IPS-NIHi7 (cell line): ENCODE measurements around the gene AP3B1.

ENCODE experiments used
- DNase-seq: peaks from one replicate; pipeline ENCODE4 v3.0.0; 2012; ENCODE audit warnings: mixed read lengths; ENCODE audit errors: extremely low spot score

AP3B1 gene, protein sequence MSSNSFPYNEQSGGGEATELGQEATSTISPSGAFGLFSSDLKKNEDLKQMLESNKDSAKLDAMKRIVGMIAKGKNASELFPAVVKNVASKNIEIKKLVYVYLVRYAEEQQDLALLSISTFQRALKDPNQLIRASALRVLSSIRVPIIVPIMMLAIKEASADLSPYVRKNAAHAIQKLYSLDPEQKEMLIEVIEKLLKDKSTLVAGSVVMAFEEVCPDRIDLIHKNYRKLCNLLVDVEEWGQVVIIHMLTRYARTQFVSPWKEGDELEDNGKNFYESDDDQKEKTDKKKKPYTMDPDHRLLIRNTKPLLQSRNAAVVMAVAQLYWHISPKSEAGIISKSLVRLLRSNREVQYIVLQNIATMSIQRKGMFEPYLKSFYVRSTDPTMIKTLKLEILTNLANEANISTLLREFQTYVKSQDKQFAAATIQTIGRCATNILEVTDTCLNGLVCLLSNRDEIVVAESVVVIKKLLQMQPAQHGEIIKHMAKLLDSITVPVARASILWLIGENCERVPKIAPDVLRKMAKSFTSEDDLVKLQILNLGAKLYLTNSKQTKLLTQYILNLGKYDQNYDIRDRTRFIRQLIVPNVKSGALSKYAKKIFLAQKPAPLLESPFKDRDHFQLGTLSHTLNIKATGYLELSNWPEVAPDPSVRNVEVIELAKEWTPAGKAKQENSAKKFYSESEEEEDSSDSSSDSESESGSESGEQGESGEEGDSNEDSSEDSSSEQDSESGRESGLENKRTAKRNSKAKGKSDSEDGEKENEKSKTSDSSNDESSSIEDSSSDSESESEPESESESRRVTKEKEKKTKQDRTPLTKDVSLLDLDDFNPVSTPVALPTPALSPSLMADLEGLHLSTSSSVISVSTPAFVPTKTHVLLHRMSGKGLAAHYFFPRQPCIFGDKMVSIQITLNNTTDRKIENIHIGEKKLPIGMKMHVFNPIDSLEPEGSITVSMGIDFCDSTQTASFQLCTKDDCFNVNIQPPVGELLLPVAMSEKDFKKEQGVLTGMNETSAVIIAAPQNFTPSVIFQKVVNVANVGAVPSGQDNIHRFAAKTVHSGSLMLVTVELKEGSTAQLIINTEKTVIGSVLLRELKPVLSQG

DNA sequence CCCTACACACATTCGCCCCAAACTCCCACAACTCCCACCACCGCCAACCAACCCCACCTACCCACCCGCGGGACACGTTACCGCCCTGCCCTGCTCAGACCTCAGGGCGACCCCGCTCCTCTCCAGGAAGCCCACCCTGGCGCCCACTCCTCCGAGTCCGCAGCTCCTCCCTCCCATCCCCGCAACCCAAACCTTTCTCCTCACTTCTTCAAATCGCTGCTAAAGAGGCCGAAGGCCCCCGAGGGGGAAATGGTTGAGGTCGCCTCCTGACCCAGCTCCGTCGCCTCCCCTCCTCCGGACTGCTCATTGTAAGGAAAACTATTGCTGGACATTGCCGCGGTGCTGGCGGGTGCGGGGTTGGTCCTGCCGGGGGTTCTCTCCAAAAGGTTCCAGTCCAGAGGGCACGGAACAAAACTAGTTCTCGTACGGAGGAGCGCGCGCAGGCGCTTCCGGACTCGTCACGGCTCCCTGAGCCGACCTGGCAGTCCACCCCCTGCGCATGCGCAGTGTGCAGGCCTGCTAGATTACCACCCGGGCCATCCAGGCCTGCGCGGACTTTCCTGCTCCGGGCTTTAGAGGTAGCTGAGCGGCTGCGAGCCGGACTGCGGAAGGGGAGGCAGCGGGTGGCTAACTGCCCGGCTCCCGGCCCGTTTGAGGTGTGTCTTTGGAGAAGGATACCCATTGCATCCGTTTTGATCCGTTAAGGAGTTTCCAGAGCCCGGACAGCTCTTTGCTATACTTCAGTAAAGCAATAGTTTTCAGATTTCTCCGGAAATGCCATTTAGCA lies at the start of gene AP3B1:
AP3B1 (minus strand) TSS at position 451 of the 787 bp plus-strand sequence; CDS start at position 332, 119 bp downstream.
- peak; percentile 99 for DNase-seq

DNA sequence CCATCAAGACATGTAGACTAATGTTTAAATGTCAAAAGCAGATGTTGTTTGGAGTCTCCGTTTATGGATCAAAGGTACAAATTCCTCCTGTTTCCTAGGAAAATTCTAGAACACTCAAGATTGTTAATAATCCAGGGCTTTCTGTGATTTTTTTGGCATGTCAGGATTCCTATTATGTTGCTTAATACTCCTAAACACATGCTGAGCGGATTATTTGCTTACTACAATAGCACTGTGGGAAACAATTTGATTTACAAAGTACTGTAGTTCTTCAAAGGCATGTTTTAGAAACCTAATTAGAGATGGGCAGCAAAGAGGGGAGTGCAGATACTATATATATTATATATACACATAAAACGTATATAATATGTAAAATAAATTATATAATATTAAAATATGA lies 46.9 kb upstream of the AP3B1 start:
- DNase-seq = no peak

DNA sequence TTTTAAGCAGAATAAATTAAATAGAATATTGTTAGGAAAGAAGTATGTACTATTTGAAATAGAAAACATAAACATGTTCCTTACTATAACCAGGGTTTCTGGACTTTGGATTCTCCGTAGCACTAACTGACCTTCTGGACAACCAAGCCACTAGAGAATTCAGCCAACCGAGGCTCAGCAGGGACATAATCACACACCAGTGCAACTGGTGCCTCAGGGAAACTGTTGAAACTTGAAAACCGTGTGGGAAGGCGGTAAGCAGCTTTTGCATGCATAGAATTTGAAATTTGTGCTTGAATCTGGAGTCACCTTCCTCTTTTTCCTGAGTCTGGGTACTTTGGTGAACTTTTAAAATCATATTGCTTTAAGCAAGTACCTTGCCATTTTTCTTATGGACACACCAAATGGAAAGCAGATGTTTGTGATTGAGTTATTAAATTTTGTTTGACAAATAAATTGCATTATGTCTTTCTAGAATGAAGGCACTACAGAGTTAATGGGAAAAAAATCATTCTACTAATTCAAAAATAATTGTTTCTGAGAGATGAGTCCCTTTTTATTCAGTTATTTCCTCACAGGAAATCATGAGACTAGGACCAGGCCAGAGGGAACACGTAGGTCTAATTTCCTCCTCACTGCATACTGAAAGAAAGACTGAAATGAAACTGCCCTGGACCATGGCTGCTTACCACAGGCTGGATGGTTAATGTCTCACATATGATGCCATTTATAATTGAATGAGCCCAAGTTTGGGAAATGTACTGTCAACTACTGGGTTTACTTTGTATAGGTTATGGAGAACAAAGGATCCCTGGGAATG lies 45.3 kb upstream of the AP3B1 start:
- DNase-seq = no peak

DNA sequence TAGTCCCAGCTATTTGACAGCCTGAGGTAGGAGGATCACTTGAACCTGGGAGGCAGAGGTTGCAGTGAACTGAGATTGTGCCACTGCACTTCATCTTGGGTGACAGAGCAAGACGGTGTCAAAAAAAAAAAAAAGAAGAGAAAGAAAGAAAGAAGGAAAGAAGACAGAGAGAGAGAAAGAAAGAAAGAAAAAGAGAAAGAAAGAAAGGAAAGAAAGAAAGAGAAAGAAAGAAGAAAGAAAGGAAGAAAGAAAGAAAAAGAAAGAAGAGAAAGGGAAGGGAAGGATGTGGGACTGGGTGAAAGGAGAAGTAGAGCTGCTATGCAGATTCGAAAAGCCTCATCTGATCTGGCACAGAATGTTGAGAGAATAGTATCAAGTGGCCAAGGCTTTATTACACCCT lies 42.2 kb upstream of the AP3B1 start:
- DNase-seq = no peak

DNA sequence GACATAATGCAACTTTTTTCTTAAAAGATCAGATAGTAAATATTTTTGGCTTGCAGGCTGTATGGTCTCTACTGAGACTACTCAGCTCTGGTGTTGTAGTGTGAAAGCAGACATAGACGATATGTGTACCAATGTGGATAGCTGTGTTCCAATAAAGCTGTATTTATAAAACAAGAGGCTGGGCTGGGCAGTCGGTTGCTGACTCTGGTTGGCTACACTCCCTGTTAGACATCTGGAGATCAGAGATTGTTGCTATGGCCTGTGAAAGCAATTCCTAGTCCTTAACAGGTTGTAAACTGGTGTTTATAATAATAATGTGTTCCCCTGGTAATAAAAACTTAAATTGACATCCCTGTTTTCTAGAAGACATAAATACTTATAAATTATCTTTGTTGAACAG lies 41.5 kb upstream of the AP3B1 start:
- no peak for DNase-seq

DNA sequence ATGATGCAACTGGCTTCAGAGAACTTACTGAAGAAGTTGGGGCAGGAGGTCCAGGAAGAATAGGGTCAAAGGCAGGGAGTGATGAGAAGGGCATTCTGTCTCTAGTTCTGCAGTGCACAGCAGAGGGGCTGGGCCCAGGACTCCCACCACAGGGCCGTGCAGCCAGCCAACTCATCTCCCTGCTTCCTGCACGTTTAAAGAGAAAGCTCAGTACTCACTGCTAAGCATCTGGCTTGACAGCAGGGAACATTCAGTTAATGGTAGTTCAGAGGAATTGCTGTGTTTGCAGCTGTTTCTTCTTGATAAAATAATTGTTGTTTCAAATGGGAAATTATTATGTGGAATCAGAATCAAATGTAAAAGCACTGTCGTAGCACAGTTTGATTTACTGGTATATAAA lies 40.3 kb upstream of the AP3B1 start:
- no peak for DNase-seq

DNA sequence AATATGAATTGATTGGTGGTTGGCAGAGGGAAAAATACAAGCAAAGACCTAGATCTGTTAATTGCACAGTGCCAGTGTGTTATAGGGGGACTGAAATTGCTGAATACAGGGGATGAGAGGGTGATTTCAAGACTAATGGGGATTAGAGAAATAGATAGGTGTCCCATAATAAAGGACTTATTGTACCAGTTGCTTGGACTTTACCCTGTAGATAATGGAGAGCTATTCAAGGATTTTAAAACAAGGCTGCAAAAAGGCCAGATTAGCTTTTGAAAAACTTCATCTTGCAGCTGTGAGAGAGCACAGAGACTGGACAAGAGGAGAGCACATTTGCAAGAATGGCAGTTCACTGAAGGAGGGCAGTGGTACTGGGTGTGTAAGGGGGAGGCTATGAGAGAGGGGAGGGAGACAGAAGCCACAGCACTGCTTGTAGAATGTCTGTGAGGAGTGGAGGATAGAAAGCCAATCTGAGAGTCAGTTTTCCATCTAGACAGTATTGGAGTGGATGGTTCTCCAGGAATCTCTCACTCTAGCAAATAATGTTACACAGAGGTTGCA lies 37.1 kb upstream of the AP3B1 start:
- DNase-seq = no peak

DNA sequence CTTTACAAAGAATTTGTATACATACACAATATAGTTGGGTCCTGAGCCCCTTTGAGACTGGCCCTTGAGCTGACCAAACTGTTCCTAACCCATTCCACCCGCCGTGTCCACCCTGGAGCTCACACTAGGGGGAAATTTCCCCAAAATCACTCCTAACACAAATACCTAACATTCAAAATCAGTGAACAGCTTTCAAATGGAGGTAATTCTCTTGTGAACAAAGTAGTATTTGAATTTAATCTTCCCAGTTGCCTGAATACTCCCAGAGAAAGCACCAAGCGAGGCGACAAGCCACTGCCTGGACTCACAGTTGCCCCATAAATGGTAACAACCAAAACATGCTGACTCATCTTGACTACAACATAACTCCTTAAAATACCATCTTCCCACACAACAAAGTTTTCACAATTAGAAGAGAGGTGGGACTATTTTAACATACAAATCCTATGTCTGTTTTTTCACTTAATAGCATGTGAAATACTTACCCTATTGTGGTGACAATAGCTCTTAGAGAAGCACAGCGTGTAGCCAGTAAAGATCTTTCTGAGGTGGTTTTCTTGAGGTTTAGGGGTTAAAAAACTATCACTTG lies 34.2 kb upstream of the AP3B1 start:
- DNase-seq = no peak

DNA sequence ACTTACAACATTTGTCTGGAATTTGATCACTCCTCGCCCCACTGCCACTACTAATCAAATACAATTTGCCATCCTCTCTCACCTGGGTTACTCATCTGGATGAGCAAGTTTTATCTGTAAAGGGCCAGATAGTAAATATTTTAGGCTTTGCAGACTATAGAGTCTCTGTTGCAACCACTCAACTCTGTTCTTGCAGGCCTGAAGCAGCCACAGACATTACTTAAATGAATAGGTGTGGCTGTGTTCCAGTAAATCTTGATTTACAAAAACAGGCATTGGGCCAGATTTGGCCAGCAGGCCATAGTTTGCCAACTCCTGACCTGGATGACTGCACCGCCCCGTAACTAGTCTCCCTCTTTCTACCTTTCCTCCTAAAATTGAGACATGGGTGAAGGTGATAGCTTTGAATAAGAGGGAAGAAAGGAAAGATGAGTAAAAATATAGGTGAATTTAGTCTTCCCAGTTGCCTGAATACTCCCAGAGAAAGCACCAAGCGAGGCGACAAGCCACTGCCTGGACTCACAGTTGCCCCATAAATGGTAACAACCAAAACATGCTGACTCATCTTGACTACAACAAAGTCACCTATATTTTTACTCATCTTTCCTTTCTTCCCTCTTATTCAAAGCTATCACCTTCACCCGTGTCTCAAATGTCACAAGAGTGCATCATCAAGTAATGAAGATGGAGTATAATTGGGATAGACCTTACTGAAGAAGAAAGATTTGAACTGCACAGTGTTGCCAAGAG lies 33.4 kb upstream of the AP3B1 start:
- no peak for DNase-seq

DNA sequence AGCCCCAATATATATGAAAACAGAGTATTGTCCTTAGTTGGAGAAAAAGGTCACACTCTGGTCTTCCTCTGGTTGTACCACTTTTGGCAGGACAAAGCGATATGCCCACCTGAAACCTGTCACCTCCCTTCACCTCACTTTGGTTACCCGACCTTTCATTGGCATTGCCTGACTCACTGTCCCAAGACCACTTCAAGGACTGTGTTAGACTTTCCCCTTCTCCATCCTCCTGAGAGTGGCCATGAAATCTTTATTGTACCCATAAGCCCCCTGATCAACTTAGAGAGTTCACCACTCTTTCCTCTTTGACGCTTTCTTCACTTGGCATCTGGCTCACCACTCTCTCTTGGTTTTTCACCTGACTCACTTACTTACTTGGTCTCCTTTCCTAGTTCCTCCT lies 32.4 kb upstream of the AP3B1 start:
- DNase-seq = no peak

DNA sequence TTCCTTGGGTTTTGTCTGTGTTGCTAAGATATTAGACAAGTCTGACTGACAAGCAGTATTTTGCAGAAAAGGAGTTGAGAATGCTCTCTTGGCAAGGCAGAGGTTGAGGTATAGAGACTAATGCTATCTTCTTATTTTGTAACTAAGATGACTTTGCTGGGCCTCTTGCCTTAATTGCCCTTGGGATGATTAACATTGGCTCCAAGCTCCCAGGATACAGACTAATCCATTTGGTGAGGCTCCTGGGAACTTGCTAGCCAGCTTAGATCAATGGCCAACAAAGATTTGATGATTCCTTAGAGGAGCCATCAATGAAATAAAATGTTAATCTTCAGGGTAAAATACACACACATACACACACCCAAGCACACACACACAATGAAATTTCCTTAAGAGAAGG lies 28.7 kb upstream of the AP3B1 start:
- no peak for DNase-seq

DNA sequence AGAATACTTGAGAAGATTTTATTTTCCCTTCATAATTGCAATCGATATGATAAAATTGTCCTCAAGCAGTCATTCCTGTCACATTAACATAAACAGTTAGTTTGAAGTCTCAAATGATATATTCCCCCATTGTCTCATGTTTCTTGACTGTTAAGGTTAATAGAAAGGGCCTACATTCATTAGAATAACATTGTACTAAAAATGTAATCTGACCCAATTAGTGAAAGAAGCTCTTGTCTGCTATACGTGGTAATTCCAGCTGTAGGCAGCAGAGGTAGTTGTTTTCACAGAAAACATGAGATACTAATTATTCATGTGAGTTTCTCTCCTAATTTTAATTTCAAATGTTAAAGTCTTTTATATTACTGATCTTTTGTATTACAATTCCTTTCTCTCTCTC lies 25.9 kb upstream of the AP3B1 start:
- no peak for DNase-seq

DNA sequence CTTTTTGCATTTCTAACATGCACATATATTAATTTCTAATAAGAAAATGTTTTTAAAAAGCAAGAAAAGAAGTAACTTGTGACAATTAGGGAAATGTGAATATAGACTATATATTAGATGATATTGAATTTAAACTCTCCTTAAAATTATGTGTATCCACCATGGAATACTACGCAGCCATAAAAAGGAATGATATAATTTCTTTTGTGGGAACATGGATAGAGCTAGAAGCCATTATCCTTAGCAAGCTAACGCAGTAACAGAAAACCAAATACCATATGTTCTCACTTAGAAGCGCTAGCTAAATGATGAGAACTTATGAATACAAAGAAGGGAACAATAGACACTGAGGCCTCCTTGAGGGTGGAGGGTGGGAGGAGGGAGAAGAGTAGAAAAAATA lies 23.8 kb upstream of the AP3B1 start:
- no peak for DNase-seq

DNA sequence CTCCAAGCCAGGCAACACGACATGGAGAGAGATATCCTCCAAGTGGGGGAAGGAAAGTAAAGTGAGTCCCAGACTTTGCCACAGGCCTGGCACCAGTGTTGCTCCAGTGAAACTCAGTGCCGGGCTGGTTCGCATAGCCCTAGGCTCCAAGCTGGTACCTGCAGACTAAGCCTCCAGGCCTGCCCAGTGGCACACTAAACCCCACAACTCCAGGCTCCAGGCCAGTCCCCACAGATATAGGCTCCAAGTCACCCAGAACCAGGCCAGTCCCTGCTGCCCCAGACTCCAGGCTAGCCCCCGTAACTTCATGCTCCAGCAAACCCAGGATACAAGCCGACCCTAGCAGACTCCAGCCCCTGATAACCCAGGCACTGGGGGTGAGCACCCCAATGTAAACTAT lies 23.0 kb upstream of the AP3B1 start:
- DNase-seq = no peak

DNA sequence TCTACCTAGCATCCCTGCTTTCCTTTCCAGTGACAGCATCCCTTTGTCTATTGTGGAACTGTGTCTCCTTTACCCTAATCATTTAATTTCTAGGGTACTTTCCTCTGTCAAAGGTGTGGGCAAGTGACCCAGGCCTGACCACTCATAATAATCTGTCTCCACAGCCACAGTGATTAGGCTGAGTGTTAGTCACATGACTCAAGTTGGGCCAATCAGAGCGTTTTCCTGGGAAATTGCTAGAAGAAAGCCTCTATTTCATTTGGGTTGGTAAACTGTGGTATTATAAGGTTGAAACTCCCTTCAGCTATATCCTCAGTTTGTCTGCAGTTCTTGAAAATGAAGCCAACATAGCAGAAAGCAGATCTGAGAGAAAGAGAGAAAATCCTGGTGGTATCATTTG lies 14.2 kb upstream of the AP3B1 start:
- DNase-seq = no peak

DNA sequence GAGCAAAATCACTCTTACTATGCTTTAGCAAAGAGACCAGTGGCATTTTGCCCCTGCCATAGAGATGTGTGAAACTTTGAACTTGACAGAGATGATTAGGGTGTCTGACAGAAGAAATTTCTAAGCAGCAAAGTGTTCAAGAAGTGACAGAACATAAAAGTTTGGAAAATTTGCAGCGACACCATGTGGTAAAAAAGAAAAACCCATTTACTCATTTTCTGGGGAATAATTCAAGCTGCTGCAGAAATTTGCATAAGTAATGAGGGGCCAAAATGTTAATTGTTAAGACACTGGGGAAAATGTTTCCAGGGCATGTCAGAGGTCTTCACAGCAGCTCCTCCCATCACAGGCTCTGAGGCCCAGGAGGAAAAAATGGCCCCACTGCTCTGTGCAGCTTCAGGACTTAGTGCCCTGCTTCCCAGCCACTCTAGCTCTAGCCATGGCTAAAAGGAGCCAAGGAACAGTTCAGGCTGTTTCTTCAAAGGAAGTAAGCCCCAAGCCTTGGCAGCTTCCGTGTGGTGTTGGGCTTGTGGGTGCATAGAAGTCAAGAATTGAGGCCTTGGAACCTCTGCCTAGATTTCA lies 6.1 kb upstream of the AP3B1 start:
- DNase-seq = no peak

DNA sequence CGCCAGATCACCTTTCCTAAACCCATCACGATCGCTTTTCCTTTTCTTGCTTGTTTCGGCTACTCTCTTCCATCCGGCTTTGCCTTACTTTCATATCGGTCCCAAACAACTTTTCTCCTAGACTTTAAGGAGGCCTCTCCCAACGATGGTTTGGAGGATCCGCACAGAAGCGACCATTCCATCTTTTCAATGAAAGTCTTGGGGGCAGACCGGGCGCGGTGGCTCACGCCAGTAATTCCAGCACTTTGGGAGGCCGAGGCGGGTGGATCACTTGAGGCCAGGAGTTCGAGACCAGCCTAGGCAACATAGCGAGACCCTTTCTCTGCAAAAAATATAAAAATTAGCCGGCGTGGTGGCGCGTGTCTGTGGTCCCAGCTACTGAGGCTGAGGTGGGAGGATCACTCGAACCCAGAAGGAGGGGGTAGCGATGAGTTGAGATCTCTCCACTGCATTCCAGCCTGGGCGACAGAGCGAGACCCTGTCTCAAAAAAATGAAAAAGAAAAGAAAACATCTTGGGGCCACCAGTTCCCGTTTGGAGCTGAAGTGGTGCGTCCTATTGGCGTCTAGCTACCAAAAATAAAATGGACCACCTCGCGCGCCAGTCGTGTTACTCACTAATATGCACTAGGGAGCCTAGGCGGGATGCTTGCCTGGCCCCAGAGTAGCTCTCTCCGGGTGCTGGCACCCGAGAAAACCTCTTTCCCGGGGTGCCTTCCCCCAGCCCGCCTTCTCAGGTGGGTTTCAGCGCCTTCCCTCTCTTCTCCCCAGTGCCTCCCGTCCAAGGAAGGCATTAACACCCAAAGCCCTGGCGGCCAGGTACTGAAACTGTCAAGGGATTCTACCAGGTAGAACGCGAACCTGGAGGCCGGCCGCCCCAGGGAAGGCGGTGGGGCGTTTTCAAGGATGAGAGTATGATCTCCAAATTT lies 800 bp upstream of the AP3B1 start:
- peak; percentile 76 for DNase-seq

DNA sequence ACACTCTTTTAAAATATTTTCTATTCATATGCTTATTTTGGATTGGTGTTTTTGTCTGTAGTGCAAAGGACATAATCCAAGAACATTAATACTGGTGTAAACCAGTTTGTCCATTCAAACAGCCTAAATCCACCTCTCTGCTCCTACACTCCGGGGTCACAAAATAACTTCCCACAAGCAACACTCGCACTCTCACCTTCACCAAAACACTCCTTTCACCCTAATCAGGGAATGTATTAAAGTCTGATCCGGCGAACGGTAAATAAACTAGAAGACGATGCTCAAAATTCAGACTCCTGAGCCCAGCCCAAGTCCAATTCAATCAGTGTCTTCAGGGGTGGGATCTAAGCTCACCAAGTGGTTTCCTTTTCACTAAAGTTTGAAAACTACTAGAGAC lies 649 bp downstream of the AP3B1 start:
- DNase-seq = no peak
